GM12801 (cell line): ENCODE results near the gene COL27A1.

Experiments
- TF ChIP-seq, protein P1 (sequence below): IDR thresholded peaks from one replicate; pipeline ENCODE4 v1.5.1; 2011; ENCODE audit warnings: control low read depth; ENCODE audit not compliant: insufficient read length; ENCODE audit errors: extremely low read depth

COL27A1 gene

DNA sequence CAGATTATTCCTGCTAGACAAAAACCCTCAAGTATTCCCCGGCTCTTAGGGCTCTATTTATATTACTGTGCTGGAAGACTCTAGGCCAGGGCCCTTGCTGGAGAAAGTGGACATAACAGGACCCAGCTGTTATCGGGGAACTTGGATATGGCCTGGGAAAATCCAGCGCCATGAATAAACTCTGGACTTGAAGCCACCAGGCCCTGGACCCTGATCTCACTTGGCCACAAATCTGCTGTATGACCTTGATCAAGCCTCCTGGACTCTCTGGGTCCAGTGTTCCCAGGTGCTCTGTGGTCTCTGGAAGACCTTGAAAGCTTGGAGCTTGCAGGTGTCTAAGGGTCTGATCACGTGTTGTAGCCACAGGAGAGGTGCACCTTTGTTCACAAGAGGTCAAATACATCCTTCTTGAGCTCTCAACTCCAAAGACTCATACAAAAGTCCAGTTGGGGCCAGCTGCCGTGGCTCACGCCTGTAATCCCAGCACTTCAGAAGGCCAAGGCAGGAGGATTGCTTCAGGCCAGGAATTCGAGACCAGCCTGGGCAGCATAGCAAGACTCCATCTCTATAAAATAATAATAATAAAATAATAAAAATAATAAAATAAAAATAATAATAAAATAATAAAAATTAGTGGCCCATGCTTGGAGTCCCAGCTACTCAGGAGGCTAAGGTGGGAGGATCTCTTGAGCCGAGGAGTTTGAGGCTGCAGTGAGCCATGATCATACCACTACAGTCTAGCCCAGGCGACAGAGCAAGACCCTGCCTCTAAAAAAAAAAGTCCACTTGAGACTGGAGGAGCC, 26.5 kb downstream of the COL27A1 start:
- TF ChIP-seq, protein P1, sequence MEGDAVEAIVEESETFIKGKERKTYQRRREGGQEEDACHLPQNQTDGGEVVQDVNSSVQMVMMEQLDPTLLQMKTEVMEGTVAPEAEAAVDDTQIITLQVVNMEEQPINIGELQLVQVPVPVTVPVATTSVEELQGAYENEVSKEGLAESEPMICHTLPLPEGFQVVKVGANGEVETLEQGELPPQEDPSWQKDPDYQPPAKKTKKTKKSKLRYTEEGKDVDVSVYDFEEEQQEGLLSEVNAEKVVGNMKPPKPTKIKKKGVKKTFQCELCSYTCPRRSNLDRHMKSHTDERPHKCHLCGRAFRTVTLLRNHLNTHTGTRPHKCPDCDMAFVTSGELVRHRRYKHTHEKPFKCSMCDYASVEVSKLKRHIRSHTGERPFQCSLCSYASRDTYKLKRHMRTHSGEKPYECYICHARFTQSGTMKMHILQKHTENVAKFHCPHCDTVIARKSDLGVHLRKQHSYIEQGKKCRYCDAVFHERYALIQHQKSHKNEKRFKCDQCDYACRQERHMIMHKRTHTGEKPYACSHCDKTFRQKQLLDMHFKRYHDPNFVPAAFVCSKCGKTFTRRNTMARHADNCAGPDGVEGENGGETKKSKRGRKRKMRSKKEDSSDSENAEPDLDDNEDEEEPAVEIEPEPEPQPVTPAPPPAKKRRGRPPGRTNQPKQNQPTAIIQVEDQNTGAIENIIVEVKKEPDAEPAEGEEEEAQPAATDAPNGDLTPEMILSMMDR, result no peak

DNA sequence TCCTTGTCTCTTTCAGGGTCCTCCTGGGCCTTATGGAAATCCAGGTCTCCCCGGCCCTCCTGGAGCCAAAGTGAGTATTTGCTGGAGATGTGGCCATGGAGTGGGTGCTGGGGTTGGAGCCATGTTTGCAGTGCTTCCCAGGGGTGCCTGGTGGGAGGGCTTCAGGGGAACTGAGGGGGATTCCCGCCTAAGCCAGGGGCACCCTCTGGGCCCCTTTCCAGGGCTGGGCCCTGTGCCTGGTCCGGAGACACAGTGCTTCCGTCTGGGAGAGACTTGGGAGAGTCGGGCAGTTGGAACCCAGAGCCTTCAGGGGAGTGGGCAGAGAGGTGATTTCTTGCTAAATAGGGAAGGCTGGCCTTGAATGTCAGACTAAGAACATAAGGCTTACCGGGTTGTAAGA, 27.7 kb downstream of the COL27A1 start:
- TF ChIP-seq, protein P1, result no peak

DNA sequence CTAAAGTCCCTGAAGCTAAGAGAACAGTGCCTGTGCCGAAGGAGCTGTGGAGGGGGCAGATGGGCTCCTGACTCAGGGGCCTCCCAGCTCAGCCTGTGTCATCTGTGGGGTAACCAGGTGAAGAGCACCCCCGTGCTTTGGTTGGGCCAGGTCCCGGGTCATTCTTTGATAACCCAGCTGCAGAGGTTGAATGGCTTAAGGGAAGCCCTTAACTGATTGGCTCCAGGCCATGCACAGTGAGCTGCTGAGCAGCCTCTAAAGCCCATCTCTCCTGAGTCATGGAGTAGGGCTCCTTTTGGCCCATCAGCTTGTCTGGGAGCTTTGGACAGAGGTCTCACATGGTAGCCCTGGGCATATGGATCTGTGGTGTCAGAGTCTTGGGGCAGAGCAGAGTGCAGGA, 28.7 kb downstream of the COL27A1 start:
- TF ChIP-seq, protein P1, result no peak

DNA sequence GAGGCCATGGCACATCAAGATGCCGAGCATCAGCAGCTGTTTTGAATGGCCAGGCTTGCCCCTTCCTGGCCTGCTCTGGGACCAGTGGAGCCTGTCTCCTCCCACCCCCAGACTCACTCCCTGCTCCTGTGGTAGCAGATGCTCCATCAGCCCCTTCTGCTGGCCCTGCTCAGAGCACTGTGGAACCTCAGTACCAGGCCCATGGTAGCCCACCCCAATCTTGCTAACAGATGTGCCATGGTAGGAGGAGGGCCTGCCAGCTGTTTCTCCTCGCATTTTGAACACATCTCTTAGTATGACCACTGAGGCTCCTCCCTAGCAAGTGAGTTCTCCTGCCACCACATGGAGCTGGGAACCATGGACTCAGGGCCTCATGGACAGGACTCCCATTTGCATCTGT, 29.5 kb downstream of the COL27A1 start:
- TF ChIP-seq, protein P1, result no peak

DNA sequence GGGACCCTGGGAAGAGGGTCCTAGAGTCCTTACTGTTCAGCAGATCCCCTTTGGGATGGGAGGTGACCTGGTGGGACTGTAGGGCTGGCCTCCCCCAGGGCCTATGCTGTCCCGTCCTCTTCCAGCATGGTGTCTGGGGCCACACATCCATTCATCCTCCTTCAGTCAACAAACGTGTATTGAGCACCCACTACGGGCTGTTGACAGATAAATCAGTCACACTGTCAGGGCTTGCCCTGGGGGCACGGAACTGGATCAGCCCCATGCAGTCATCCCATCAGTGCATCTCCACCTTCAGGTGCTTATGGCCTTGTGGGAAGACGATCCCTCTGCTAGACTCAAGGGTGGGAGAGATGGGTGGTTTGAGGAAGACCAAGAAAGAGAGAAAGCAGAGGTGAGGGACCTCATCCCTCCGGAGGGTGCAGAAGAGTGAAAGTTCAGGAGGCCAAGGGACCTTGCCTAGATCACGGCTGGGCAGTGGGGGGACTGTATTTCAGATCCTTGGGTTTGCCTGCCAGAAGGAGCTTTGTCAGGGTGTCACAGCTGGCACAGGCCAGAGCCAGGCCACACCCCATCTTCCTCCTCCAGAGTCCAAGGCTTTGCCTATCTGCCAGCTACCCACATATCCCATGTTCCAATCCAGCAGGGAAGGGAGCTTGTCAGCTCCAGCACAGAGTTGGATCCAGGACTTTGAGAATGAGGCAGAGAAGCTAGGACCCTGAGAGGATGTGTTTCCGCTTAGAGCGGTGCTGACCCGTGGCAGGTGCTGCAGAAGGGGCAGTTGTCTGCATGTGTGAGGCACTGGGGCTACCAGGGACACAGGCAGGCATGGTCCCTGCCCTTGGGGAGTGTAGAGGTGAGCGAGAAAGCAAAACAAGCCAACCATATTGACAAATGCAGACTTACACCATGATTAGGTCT, 30.5 kb downstream of the COL27A1 start:
- TF ChIP-seq, protein P1, result no peak

DNA sequence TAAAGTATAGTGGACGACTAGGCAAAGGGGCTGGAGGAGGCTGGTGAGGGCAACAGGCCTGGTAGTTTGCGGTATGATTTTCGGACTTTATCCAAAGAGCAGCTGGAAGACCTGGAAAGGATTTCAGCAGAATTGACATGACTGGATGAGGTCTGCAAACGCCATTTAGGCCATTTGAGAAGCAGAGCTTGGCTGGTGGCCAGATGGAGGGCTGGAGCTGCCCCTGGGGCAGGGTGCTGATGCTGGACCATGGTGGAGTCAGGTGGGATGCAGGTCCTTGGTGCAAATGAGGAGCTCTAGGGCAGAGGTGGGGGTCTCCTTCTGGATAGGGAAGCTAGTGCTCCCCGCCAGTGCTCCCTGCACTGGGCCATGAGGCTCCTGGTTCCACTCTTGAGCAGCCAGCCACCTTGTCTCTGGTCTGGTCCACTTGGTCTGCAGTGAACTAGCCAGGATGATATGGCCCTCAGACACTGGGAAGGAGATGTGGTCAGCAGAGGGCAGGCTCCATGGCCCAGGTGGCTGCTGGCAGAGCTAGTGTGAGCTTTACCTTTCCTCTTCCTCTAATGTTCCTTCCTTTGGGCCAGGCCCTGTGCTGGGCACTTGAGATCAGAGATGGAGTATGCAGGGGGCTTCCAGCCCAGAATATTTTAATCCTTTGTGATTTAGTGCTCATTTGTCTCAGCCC, 31.4 kb downstream of the COL27A1 start:
- TF ChIP-seq, protein P1, result no peak

DNA sequence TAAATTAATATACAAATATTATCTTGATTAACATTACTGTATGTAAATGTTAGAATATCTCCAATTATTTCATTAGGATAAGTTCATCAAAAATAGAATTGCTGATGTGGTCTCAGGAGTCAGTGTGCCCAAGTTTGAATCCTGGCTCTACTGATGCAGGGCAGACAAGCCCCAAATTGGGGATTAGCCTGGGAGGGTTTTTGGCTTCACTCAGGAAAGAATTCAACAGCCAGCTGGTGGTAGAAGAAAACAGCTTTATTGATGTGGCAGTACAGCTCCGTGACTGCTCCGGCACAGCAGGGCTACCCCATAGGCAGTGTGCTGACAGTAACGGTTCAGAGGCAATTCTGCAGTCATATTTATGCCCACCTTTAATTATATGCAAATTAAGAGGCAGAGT, 32.5 kb downstream of the COL27A1 start:
- TF ChIP-seq, protein P1, result no peak
